Colon (tissue), 2 donors: ENCODE results near the gene SYNM.

Experiments used
- FAIRE-seq: peaks from 2 replicates; lab custom pipeline; 2012; peaks lifted over from hg19 to GRCh38; lab: Jason Lieb, UNC
- donor health status: control.
- donor health status: control.

Gene SYNM

GRCh38 chr15:99167201-99167600 lies 62.3 kb downstream of the SYNM start:
- no peak for FAIRE-seq

GRCh38 chr15:99167640-99168039 lies 62.8 kb downstream of the SYNM start:
- no peak for FAIRE-seq

GRCh38 chr15:99168601-99169580 lies 64.0 kb downstream of the SYNM start:
- no peak for FAIRE-seq

GRCh38 chr15:99169769-99170311 lies 65.0 kb downstream of the SYNM start:
- no peak for FAIRE-seq

- no peak for FAIRE-seq
These were observed 65.7 kb downstream of the SYNM start for GRCh38 chr15:99170476-99171065.

- FAIRE-seq: no peak
These were observed 67.3 kb downstream of the SYNM start for GRCh38 chr15:99172171-99172570.

- FAIRE-seq: no peak
These were observed 68.1 kb downstream of the SYNM start for GRCh38 chr15:99172989-99173388.

GRCh38 chr15:99174567-99175395 lies 69.9 kb downstream of the SYNM start:
- no peak for FAIRE-seq

GRCh38 chr15:99176757-99177156 lies 71.9 kb downstream of the SYNM start:
- no peak for FAIRE-seq

GRCh38 chr15:99177679-99178078 lies 72.8 kb downstream of the SYNM start:
- FAIRE-seq: no peak

- no peak for FAIRE-seq
These were observed 75.4 kb downstream of the SYNM start for GRCh38 chr15:99180086-99180963.

- FAIRE-seq: no peak
These were observed 76.1 kb downstream of the SYNM start for GRCh38 chr15:99180964-99181306.

- FAIRE-seq: no peak
These were observed 76.7 kb downstream of the SYNM start for GRCh38 chr15:99181545-99181971.

- FAIRE-seq: no peak
These were observed 77.9 kb downstream of the SYNM start for GRCh38 chr15:99182791-99183190.
